DMS 273 (cell line): ENCODE measurements around the gene LRRC37A3.
"Not testable (repeated sequence)": the region's sequence is repeated elsewhere in the genome, so short reads cannot be mapped to it uniquely, and the experiment has no call there.

Experiments used
- DNase-seq: peaks from one replicate; lab custom pipeline; 2025; ENCODE audit not compliant: unreplicated experiment; lab: John Stamatoyannopoulos, UW

LRRC37A3 gene

DNA sequence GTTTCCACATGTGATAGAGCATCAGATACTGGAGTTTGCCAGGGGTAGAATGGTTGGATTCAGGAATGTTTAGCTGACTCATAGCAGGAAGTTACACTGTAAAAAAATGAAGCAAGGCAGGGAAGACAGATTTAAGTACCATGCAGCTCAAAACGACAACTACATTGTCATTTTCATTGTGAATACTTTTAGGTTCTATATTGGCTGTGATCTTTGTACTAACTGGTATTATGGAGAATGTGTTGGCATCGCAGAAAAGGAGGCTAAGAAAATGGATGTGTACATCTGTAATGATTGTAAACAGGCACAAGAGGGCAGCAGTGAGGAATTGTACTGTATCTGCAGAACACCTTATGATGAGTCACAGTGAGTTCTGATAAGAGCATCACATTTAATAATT is 8.2 kb upstream of the LRRC37A3 start:
- DNase-seq: peak; percentile 87

DNA sequence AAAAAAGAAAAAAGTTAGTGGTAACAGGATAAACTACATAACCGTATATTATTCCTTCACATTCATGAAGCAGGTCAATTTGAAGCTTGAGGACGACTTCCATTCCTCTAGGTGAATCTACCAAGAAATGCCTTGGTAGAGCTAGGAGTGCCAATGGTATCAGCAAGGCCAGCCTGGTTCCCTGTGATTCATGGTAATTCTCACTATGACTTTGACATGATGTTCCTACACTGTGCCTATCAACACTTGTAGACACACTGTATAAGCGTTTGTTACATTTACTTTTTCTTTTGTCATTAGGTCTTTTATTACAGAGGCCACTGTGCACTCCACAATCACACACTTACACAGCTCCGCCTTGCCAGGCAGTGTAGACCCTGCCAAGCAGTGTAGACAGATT is 7.2 kb upstream of the LRRC37A3 start:
- DNase-seq: peak; percentile 25

DNA sequence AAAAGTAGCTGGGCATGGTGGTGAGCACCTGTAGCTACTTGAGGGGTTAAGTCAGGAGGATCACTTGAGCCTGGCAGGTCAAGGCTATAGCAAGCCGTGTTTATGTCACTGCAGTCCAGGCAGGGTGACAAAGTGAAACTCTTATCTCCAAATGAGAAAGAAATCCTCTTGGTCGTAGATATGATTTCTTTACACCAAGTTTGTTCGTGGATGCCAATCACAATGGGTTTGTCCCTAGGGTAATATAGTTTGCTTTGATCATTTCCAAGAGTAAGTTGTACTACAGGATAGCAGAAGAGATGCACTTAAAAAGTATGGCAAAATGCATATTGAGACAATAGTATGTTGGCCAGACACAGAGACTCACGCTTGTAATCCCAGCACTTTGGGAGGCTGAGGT is 6.0 kb upstream of the LRRC37A3 start:
- not testable (repeated sequence) for DNase-seq

- not testable (repeated sequence) for DNase-seq
These were observed 3.8 kb upstream of the LRRC37A3 start for GRCh38 chr17:64923051-64923568.

DNA sequence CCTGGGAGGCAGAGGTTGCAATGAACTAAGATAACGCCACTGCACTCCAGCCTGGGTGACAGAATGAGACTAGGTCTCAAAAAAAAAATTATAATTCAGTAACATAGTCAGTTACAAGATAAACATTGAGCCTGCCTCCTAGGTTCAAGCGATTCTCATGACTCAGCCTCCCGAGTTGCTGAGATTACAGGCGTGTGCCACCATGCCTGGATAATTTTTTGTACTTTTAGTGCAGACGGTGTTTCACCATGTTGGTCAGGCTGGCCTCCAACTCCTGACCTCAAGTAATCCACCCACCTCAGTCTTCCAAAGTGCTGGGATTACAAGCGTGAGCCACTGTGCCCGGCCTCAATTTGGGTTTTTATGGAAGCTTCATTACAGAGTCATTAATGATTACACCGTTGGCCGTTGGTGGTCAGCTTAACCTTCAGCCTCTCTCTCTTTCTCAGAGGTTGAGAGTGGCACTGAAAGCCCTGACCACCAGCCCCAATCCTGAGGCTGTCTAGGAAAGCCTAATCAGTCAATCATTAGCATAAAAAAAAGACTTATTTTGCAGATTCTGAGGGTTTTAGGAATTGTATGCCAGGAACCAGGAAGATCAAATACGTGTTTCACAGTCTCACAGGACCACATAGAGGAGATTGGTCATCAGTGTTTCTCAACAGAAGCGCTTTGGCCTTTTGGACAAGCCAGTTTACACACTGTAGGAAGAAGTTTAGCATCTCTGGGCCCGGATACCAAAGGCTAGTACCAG is 1.3 kb upstream of the LRRC37A3 start:
- DNase-seq: peak; percentile 50

DNA sequence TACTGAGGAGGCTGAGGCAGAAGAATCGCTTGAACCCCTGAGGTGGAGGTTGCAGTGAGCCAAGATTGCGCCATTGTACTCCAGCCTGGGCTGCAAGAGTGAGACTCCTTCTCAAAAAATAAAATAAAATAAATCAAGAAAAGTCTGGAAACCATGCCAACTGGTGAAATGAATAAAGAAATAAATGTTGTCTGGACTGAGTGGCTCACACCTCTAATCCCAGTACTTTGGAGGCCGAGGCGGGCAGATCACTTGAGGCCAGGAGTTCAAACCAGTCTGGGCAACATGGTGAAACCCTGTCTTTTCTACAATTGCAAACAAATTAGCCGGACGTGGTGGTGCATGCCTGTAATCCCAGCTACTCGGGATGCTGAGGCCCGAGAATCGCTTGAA is 744 bp upstream of the LRRC37A3 start:
- peak; percentile 50 for DNase-seq

DNA sequence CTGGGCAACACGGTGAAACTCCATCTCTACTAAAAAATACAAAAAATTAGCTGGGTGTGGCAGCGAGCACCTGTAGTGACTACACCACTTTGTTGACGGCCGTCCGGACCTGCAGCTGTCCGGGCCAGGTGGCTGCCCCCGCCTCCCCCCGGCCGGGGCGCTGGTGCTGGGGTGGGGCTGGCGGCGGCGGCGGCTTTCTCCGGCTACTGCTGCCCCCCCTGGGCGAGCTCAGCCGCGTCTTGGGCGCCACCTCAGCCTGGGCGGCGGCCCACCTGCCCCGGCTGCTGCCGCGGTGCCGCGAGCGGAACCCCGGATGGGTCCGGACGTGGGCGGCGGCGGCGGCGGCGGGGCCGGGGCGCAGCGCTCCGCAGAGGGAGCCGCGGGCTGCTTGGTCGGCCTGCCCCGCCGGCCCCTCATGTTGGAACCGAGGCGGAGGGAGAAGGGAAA is 413 bp downstream of the LRRC37A3 start:
- DNase-seq: peak; percentile 63

GRCh38 chr17:64917540-64917939 is 1.7 kb downstream of the LRRC37A3 start:
- DNase-seq: not testable (repeated sequence)

- not testable (repeated sequence) for DNase-seq
These were observed 4.0 kb downstream of the LRRC37A3 start for GRCh38 chr17:64915244-64915643.

- not testable (repeated sequence) for DNase-seq
These were observed 9.1 kb downstream of the LRRC37A3 start for GRCh38 chr17:64910191-64910514.

DNA sequence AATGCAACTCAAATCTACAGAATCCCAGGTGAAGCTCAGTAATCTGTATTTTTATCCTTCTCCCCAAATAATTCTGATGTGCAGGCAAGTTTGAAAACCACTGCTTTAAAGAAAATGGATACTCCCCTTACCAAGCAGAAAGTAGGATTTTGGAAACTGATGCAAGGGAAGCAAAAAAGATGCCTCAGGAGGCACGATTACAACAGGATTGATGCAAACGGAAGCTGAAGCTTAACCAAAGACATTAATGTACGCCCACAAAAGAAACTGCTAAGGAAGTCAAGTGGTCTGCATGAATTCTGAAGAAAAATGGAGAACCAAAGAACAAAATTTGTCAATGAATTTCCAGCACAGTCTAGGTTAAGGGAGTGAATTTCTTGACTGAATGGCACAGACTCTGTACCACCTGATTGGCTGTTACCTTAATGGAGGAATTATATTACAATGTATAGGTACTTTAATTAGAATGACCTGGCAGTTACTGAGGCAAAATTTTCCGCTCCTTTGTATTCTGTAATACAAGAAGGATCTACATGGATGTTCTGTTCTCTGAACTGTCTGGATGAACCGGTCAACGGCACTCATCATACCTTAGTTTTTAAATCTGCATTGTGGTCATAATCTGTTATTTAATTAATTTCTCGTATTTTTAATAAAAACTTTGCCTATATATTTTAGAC is 9.6 kb downstream of the LRRC37A3 start:
- not testable (repeated sequence) for DNase-seq

GRCh38 chr17:64904069-64904468 is 15.2 kb downstream of the LRRC37A3 start:
- not testable (repeated sequence) for DNase-seq

DNA sequence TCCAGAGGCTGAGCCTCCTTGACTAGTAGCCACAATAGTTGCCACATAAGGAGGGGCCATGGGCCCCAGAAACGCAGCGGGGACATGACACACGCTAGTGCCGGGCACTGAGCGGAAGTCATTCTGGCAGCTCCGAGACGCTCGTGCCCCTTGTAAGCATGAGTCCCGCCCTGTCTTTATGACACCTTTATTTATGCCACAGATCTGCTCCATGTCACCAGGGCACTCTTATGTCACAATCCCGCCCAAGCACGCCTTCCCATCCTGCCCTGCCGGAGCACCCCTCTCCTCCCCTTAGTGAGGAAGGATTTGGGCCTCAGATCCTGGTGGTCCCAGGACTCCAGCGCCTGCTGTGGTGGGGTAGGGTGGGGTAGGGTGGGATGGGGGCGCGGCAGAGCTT is 22.1 kb downstream of the LRRC37A3 start:
- not testable (repeated sequence) for DNase-seq

DNA sequence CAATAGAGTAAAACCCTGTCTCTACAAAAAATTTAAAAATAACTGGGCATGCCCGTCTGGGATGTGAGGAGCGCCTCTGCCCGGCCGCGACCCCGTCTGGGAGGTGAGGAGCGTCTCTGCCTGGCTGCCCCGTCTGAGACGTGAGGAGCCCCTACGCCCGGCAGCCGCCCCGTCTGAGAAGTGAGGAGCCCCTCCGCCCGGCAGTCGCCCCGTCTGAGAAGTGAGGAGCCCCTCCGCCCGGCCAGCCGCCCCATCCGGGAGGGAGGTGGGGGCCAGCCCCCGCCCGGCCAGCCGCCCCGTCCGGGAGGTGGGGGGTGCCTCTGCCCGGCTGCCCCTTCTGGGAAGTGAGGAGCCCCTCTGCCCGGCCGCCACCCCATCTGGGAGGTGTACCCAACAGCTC is 45.1 kb downstream of the LRRC37A3 start:
- DNase-seq: not testable (repeated sequence)

DNA sequence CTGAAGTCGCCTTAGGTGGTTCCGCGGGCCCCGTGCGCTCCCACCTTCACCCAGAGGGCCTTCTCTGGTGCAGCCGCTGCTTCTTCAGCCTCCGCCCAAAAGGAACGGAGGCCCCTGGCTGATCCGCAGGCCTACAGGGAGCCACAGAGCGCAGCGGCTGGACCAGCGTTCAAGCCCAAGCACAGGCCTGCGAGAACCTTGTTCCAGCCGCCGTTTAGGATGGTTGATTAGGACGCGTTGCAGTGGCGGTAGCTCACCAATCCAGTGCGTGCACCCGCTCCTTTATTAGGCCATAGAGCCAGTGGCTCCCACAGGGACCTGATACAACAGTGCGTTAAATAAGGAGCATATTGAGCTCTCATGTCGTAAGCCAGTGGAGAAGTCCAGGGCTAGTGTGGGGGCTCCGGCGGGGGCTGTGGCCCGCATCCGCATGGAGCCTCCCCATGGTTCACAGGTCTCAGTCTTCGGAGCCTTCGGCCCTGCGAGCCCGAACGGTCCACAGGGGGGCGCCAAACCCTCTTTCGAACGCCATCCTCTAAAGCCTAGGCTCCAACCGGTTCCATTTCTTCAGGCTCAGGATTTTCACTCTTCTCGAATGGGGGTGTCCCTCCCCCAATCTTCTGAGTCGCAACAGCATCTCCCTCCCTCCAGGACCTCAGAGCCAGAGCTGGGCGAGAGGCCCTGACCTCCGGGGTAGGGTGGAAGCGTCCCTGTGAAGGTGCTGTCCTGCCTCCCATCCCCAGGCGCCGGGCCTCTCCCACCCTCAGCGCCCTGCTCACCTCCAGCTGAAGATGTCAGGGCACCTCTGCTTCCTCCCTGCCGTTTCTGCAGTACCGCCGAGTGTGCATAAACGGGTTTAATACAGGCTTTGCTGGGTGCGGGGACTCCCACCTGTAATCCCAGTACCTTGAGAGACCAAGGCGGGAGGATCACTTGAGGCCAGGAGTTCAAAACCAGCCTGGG is 71.5 kb downstream of the LRRC37A3 start:
- DNase-seq: peak; percentile 81

- DNase-seq: not testable (repeated sequence)
These were observed 72.4 kb downstream of the LRRC37A3 start for GRCh38 chr17:64846892-64847291.

DNA sequence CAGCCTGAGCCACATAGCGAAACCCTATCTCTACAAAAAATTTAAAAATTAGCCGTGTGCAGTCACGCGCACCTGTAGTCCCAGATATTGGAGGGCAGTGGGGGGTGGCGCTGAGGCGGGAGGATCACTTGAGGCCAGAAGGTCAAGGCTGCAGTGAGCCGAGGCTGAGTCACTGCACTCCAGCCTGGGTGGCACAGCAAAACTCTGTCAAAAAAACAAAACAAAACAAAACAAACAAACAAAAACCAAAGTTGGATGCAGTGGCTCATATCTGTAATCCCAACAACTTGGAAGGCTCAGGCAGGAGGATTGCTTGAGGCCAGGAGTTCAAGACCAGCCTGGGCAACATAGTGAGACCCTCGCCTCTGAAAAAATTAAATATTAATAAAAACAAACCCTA is 75.4 kb downstream of the LRRC37A3 start:
- not testable (repeated sequence) for DNase-seq

GRCh38 chr17:64842900-64843299 is 76.4 kb downstream of the LRRC37A3 start:
- DNase-seq: not testable (repeated sequence)

- not testable (repeated sequence) for DNase-seq
These were observed 78.3 kb downstream of the LRRC37A3 start for GRCh38 chr17:64840960-64841359.

DNA sequence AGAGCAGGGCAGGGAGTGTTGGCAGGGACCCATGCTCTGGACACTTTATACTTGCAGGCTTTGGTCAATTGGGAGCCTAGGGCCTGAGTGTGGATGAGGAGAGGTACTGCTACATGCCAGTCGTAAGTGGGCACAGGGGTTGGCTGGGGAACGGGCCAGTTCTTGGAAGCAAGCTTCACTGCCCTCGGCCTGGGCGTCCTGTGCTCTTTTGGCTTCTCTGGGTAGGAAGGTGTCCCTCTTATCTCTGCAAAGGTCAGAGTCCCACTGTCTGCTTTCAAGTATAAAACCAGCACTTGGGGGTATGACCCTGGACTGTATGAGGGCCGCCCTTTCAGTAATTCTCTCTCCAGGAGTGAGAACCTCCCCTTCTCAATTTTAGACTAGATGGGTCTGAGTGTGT is 80.8 kb downstream of the LRRC37A3 start:
- not testable (repeated sequence) for DNase-seq
